H9 (cell line): ENCODE data around the gene PHOX2A. TPM values are rescaled to one million over a fixed set of nuclear protein-coding genes. Genes with fewer than 3 reads are reported as not detected.

Source experiments
- DNase-seq: peaks from one replicate; pipeline ENCODE4 v3.0.0-alpha.2; 2017
- H2AFZ ChIP-seq: one replicate; pipeline ENCODE4 v1.6.1; 2013; ENCODE audit warnings: mild to moderate bottlenecking, low read length, control low read depth, moderate library complexity
- H2AK5ac ChIP-seq: 2 replicates; pipeline ENCODE4 v1.6.1; 2013; ENCODE audit warnings: low read length, control low read depth, mixed read lengths; ENCODE audit not compliant: insufficient read length
- H2BK120ac ChIP-seq: one replicate; pipeline ENCODE4 v1.6.1; 2013; ENCODE audit warnings: low read depth, mild to moderate bottlenecking, low read length, control low read depth, inconsistent platforms; ENCODE audit not compliant: poor library complexity, severe bottlenecking
- H2BK12ac ChIP-seq: 2 replicates; pipeline ENCODE4 v1.6.1; 2013; ENCODE audit warnings: low read length, control low read depth, mixed read lengths, low read depth; ENCODE audit not compliant: insufficient read length
- H2BK15ac ChIP-seq: 2 replicates; pipeline ENCODE4 v1.6.1; 2013; ENCODE audit warnings: low read depth, low read length, control low read depth
- H2BK20ac ChIP-seq: one replicate; pipeline ENCODE4 v1.6.1; 2013; ENCODE audit warnings: low read depth, mild to moderate bottlenecking, low read length, control low read depth, inconsistent platforms; ENCODE audit not compliant: poor library complexity, severe bottlenecking
- H2BK5ac ChIP-seq: 2 replicates; pipeline ENCODE4 v1.6.1; 2013; ENCODE audit warnings: low read length, control low read depth, mixed read lengths; ENCODE audit not compliant: insufficient read length
- H3K14ac ChIP-seq: 2 replicates; pipeline ENCODE4 v1.6.1; 2013; ENCODE audit warnings: low read length, control low read depth; ENCODE audit not compliant: insufficient read depth
- H3K18ac ChIP-seq: 2 replicates; pipeline ENCODE4 v1.6.1; 2013; ENCODE audit warnings: low read depth, mild to moderate bottlenecking, mixed read lengths, low read length, control low read depth; ENCODE audit not compliant: insufficient read length
- H3K23ac ChIP-seq: 2 replicates; pipeline ENCODE4 v1.6.1; 2013; ENCODE audit warnings: low read length, control low read depth, mixed read lengths, low read depth; ENCODE audit not compliant: insufficient read length
- H3K23me2 ChIP-seq: 2 replicates; pipeline ENCODE4 v1.6.1; 2013; ENCODE audit warnings: low read depth, mild to moderate bottlenecking, mixed read lengths, low read length, control low read depth; ENCODE audit not compliant: insufficient read length, poor library complexity, severe bottlenecking
- H3K27ac ChIP-seq: 2 replicates; pipeline ENCODE4 v1.5.1; 2013; ENCODE audit warnings: low read length, control low read depth, mixed read lengths, low read depth; ENCODE audit not compliant: insufficient read length
- H3K27me3 ChIP-seq: 2 replicates; pipeline ENCODE4 v1.6.1; 2013; ENCODE audit warnings: low read length, control low read depth, inconsistent platforms; ENCODE audit not compliant: insufficient read depth
- H3K4ac ChIP-seq: 2 replicates; pipeline ENCODE4 v1.6.1; 2013; ENCODE audit warnings: low read depth, mild to moderate bottlenecking, control low read depth, inconsistent platforms, low read length, moderate library complexity
- H3K4me1 ChIP-seq: 2 replicates; pipeline ENCODE4 v1.6.1; 2013; ENCODE audit warnings: low read length, control low read depth, inconsistent platforms; ENCODE audit not compliant: insufficient read depth
- H3K4me2 ChIP-seq: 2 replicates; pipeline ENCODE4 v1.6.1; 2013; ENCODE audit warnings: low read length, control low read depth, mixed read lengths; ENCODE audit not compliant: insufficient read length, insufficient read depth
- H3K56ac ChIP-seq: 2 replicates; pipeline ENCODE4 v1.6.1; 2013; ENCODE audit warnings: low read depth, mild to moderate bottlenecking, mixed read lengths, low read length, control low read depth; ENCODE audit not compliant: insufficient read length
- H3K79me1 ChIP-seq: 2 replicates; pipeline ENCODE4 v1.6.1; 2013; ENCODE audit warnings: low read depth, mild to moderate bottlenecking, moderate library complexity, low read length, control low read depth, inconsistent platforms; ENCODE audit not compliant: insufficient read depth, poor library complexity, severe bottlenecking
- H3K79me2 ChIP-seq: 2 replicates; pipeline ENCODE4 v1.6.1; 2013; ENCODE audit warnings: low read length, control low read depth, inconsistent platforms; ENCODE audit not compliant: insufficient read depth
- H3K9ac ChIP-seq: 2 replicates; pipeline ENCODE4 v1.6.1; 2013; ENCODE audit warnings: low read length, control low read depth, mixed read lengths; ENCODE audit not compliant: insufficient read length; ENCODE audit errors: extremely low read depth
- H3K9me3 ChIP-seq: one replicate; pipeline ENCODE4 v1.6.1; 2013; ENCODE audit warnings: low read depth, low read length, inconsistent platforms; ENCODE audit not compliant: control insufficient read depth
- H3T11ph ChIP-seq: one replicate; pipeline ENCODE4 v1.6.1; 2013; ENCODE audit warnings: mild to moderate bottlenecking, low read length, control low read depth, inconsistent platforms
- H4K20me1 ChIP-seq: one replicate; pipeline ENCODE4 v1.6.1; 2013; ENCODE audit not compliant: control insufficient read depth, insufficient read length, insufficient read depth
- H4K5ac ChIP-seq: 2 replicates; pipeline ENCODE4 v1.6.1; 2013; ENCODE audit warnings: low read depth, mild to moderate bottlenecking, mixed read lengths, low read length, control low read depth; ENCODE audit not compliant: insufficient read length
- H4K8ac ChIP-seq: replicated peaks from 2 replicates; pipeline ENCODE4 v1.6.1; 2013; ENCODE audit warnings: low read length, control low read depth, mixed read lengths, low read depth; ENCODE audit not compliant: insufficient read length
- H4K91ac ChIP-seq: 2 replicates; pipeline ENCODE4 v1.6.1; 2013; ENCODE audit warnings: low read depth, mild to moderate bottlenecking, moderate library complexity, mixed read lengths, low read length, control low read depth; ENCODE audit not compliant: insufficient read length
- H3K27ac Mint-ChIP-seq, 3 experiments: 2 replicates in 2 of 3; 3 replicates in 1 of 3; pipeline ENCODE4 v1.8.0; 2020 to 2021; ENCODE audit warnings: mixed read lengths in 3 of 3, mild to moderate bottlenecking in 1 of 3, moderate library complexity in 1 of 3
- H3K27me3 Mint-ChIP-seq: 2 replicates; pipeline ENCODE4 v1.8.0; 2021; ENCODE audit warnings: low read depth, mild to moderate bottlenecking, moderate library complexity, mixed read lengths
- H3K36me3 Mint-ChIP-seq, 3 experiments: 2 replicates in 2 of 3; 3 replicates in 1 of 3; pipeline ENCODE4 v1.8.0; 2020 to 2021; ENCODE audit warnings: low read depth in 3 of 3, mixed read lengths in 3 of 3; ENCODE audit not compliant: insufficient read depth in 1 of 3
- H3K4me1 Mint-ChIP-seq, 2 experiments: 2 replicates each; pipeline ENCODE4 v1.8.0; 2020; ENCODE audit warnings: mixed read lengths in 2 of 2
- H3K4me3 Mint-ChIP-seq, 2 experiments: 2 replicates in 1 of 2; 3 replicates in 1 of 2; pipeline ENCODE4 v1.8.0; 2020 to 2021; ENCODE audit warnings: mild to moderate bottlenecking in 2 of 2, mixed read lengths in 2 of 2, moderate library complexity in 1 of 2
- H3K9me3 Mint-ChIP-seq, 2 experiments: 2 replicates in 1 of 2; 3 replicates in 1 of 2; pipeline ENCODE4 v1.8.0; 2020; ENCODE audit warnings: mild to moderate bottlenecking in 2 of 2, mixed read lengths in 2 of 2, moderate library complexity in 1 of 2
- CTCF ChIP-seq: fragments of 200-600 bp; sonication (generic); conservative IDR thresholded peaks from 3 replicates; pipeline ENCODE4 v1.8.0; 2021; ENCODE audit warnings: antibody characterized with exemption, mild to moderate bottlenecking
- WGBS: extraction: QIAGEN DNeasy Blood & Tissue Kit; methylation state at CpG from one replicate; pipeline ENCODE4 v1.1.7; 2013; ENCODE audit warnings: missing lambda C conversion rate, low lambda C conversion rate, mixed read lengths; ENCODE audit not compliant: insufficient read length; ENCODE audit errors: extremely low coverage; 5-methylcytosine and 5-hydroxymethylcytosine counted together
- total RNA-seq: library from RNA; stranded (reverse); gene quantifications from 2 replicates; pipeline ENCODE4 v1.2.1, GENCODE V29; 2021

The PHOX2A gene
- total RNA-seq, 1 experiment from 2014 or later: 1.4 TPM

- Histone ChIP-seq H4K5ac (no peak overlapping the region), H2AK5ac (no peak overlapping the region), H3K23me2 (peaks cover 7% of the 10 kb centered on the region), H2BK120ac (no peak overlapping the region), H4K20me1 (peaks cover 2% of the 10 kb centered on the region), H3K9ac (no peak overlapping the region), H3K14ac (no peak overlapping the region), H3K4me2 (no peak overlapping the region), H3K79me2 (no peaks in the 10 kb centered on the region), H2AFZ (no peak overlapping the region), H2BK20ac (no peak overlapping the region), H3K27ac (no peak overlapping the region), H2BK12ac (no peak overlapping the region), H3T11ph (no peak overlapping the region), H3K4me1 (peaks cover 3% of the 10 kb centered on the region; the same call in 1 of the 2 replicates), H3K56ac (no peak overlapping the region), H4K8ac (no peak overlapping the region), H3K23ac (no peak overlapping the region), H3K18ac (no peak overlapping the region), H3K27me3 (peaks cover 3% of the 10 kb centered on the region; the same call in 1 of the 2 replicates), H2BK5ac (no peak overlapping the region), H3K9me3 (no peaks in the 10 kb centered on the region), H4K91ac (no peak overlapping the region), H2BK15ac (no peak overlapping the region), H3K79me1 (no peaks in the 10 kb centered on the region), H3K4ac (no peak overlapping the region)
- peaks cover 39 to 89% (median 74%) of the 10 kb centered on the region in 3 experiments; a peak in 6 of 7 replicates for H3K36me3 Mint-ChIP-seq
- no CpG with 5 or more reads among the region's 8 CpGs for WGBS
- H3K4me1 Mint-ChIP-seq: peaks cover 11 to 13% of the 10 kb centered on the region in 2 experiments
- no peak for DNase-seq
- H3K27ac Mint-ChIP-seq: no peak overlapping the region
- H3K4me3 Mint-ChIP-seq: no peak overlapping the region
- H3K27me3 Mint-ChIP-seq: no peaks in the 10 kb centered on the region
- H3K9me3 Mint-ChIP-seq: no peaks in the 10 kb centered on the region
- TF ChIP-seq CTCF: no peak
Observed at GRCh38 chr11:72233773-72234513, 10.0 kb downstream of the PHOX2A start.
